Smooth muscle cell (in vitro differentiated cells): ENCODE results near the gene NCAN. TPM values are rescaled to one million over a fixed set of nuclear protein-coding genes. Genes with fewer than 3 reads are reported as not detected.

Source experiments
- DNase-seq: peaks from one replicate; lab custom pipeline; 2025; ENCODE audit not compliant: unreplicated experiment; lab: John Stamatoyannopoulos, UW
- H2AFZ ChIP-seq: fragments of 200-600 bp; sonication (generic); 2 replicates; pipeline ENCODE4 v1.6.0; 2016; ENCODE audit warnings: antibody characterized with exemption, low read depth, mild to moderate bottlenecking
- H3F3A ChIP-seq: fragments of 200-600 bp; sonication (generic); 2 replicates; pipeline ENCODE4 v1.6.0; 2017; ENCODE audit warnings: antibody characterized with exemption, low read depth
- H3K27ac ChIP-seq: fragments of 200-600 bp; sonication (generic); 2 replicates; pipeline ENCODE4 v1.5.1; 2016; ENCODE audit warnings: low read depth, mild to moderate bottlenecking
- H3K27me3 ChIP-seq: fragments of 200-600 bp; sonication (generic); 2 replicates; pipeline ENCODE4 v1.6.1; 2016; ENCODE audit warnings: low read depth, mild to moderate bottlenecking
- H3K36me3 ChIP-seq: fragments of 200-600 bp; sonication (generic); 2 replicates; pipeline ENCODE4 v1.5.1; 2016; ENCODE audit warnings: low read depth
- H3K4me1 ChIP-seq: fragments of 200-600 bp; sonication (generic); 2 replicates; pipeline ENCODE4 v1.5.1; 2016; ENCODE audit warnings: low read depth
- H3K4me2 ChIP-seq: fragments of 200-600 bp; sonication (generic); 2 replicates; pipeline ENCODE4 v1.6.0; 2016; ENCODE audit warnings: mild to moderate bottlenecking
- H3K4me3 ChIP-seq: fragments of 200-600 bp; sonication (generic); 2 replicates; pipeline ENCODE4 v1.5.1; 2016; ENCODE audit warnings: mild to moderate bottlenecking
- H3K79me2 ChIP-seq: fragments of 200-600 bp; sonication (generic); 2 replicates; pipeline ENCODE4 v1.6.0; 2016; ENCODE audit warnings: low read depth, mild to moderate bottlenecking
- H3K9ac ChIP-seq: fragments of 200-600 bp; sonication (generic); 2 replicates; pipeline ENCODE4 v1.6.0; 2016; ENCODE audit warnings: low read depth
- H3K9me3 ChIP-seq: fragments of 200-600 bp; sonication (generic); replicated peaks from 2 replicates; pipeline ENCODE4 v1.5.1; 2016; ENCODE audit warnings: low read depth
- H4K20me1 ChIP-seq: fragments of 200-600 bp; sonication (generic); 2 replicates; pipeline ENCODE4 v1.6.0; 2016; ENCODE audit warnings: low read depth
- CTCF ChIP-seq: fragments of 200-600 bp; sonication (generic); IDR thresholded peaks from 2 replicates; pipeline ENCODE4 v1.5.1; 2017; ENCODE audit warnings: borderline replicate concordance, mild to moderate bottlenecking, antibody characterized with exemption; ENCODE audit not compliant: insufficient read depth, poor library complexity, severe bottlenecking
- WGBS: methylation state at CpG from one replicate; pipeline ENCODE4 v1.1.7; 2016; ENCODE audit warnings: low lambda C conversion rate; 5-methylcytosine and 5-hydroxymethylcytosine counted together
- polyA plus RNA-seq: library from polyadenylated mRNA; unstranded; fragments of >200 nt; fragmentation: Nextera tagmentation; extraction: Ambion mirVana; gene quantifications from 2 replicates; pipeline ENCODE4 v1.2.1, GENCODE V29; 2016
- total RNA-seq: library from RNA; depleted of rRNA; stranded (reverse); fragments of >200 nt; gene quantifications from 2 replicates; pipeline ENCODE4 v1.2.3, GENCODE V29; 2014

The NCAN gene
- total and polyA plus RNA-seq, 2 experiments from 2014 or later, result not detected

- no peak for TF ChIP-seq CTCF
- peak within 1 kb of the TSS; percentile 76 for H3K4me3 ChIP-seq
- H3K9me3 ChIP-seq, result no peaks in the 10 kb centered on the region
- peak; percentile 40 for DNase-seq
- 9% methylated on average over 56 of the region's 60 CpGs for WGBS
- no peaks in the 10 kb centered on the region for H3F3A ChIP-seq
- peaks cover 7% of the 10 kb centered on the region for H3K4me1 ChIP-seq
- H3K9ac ChIP-seq, result peak within 1 kb of the TSS; percentile 53
- H3K27ac ChIP-seq, result peak within 1 kb of the TSS; percentile 43
- no peaks in the 10 kb centered on the region for H3K27me3 ChIP-seq
- no peaks in the 10 kb centered on the region for H4K20me1 ChIP-seq
- no peaks in the 10 kb centered on the region for H3K79me2 ChIP-seq
- H3K36me3 ChIP-seq, result no peaks in the 10 kb centered on the region
- H2AFZ ChIP-seq, result peak within 1 kb of the TSS; percentile 40
- peak within 1 kb of the TSS; percentile 93 for H3K4me2 ChIP-seq
Observed at GRCh38 chr19:19203012-19203856, 8.5 kb upstream of the NCAN start, which contains the start of gene NR2C2AP. TSS of gene NR2C2AP (minus strand) at chr19:19203414. CDS start at chr19:19203060, 354 bp downstream.

- H3K4me1 ChIP-seq, result peaks cover 7% of the 10 kb centered on the region
- H3F3A ChIP-seq, result no peaks in the 10 kb centered on the region
- H3K9ac ChIP-seq, result no peak overlapping the region
- H2AFZ ChIP-seq, result no peak overlapping the region
- no peaks in the 10 kb centered on the region for H3K9me3 ChIP-seq
- no peaks in the 10 kb centered on the region for H3K27me3 ChIP-seq
- no peak overlapping the region for H3K4me2 ChIP-seq
- H3K36me3 ChIP-seq, result no peaks in the 10 kb centered on the region
- no peak for DNase-seq
- TF ChIP-seq CTCF, result no peak
- H3K27ac ChIP-seq, result no peak overlapping the region
- no peaks in the 10 kb centered on the region for H4K20me1 ChIP-seq
- H3K4me3 ChIP-seq, result no peak overlapping the region
- WGBS, result 72% methylated on average over 13 of the region's 13 CpGs
- H3K79me2 ChIP-seq, result no peaks in the 10 kb centered on the region
Observed at GRCh38 chr19:19204181-19204580, 7.6 kb upstream of the NCAN start.

GRCh38 chr19:19205416-19206410 is 6.0 kb upstream of the NCAN start:
- 71% methylated on average over 14 of the region's 14 CpGs for WGBS
- Histone ChIP-seq H3K4me2 (no peak overlapping the region), H3K4me3 (no peak overlapping the region), H3K36me3 (no peaks in the 10 kb centered on the region), H3K9me3 (no peaks in the 10 kb centered on the region), H4K20me1 (no peaks in the 10 kb centered on the region), H3K27ac (no peak overlapping the region), H2AFZ (no peak overlapping the region), H3K4me1 (peaks cover 7% of the 10 kb centered on the region), H3K79me2 (no peaks in the 10 kb centered on the region), H3F3A (no peaks in the 10 kb centered on the region), H3K9ac (no peak overlapping the region), H3K27me3 (peaks cover 5% of the 10 kb centered on the region)
- DNase-seq, result no peak
- TF ChIP-seq CTCF, result no peak
